MM.1S (cell line): ENCODE measurements around the gene C15orf62.

Source experiments
- DNase-seq: peaks from one replicate; pipeline ENCODE4 v3.0.0-alpha.2; 2015
- H2AFZ ChIP-seq: fragments of 300-600 bp; sonication (generic); 2 replicates; pipeline ENCODE4 v1.6.0; 2016; ENCODE audit warnings: antibody characterized with exemption, low read length
- H3F3A ChIP-seq: fragments of 300-600 bp; sonication (generic); 2 replicates; pipeline ENCODE4 v1.6.1; 2016; ENCODE audit warnings: mild to moderate bottlenecking, antibody characterized with exemption, low read length, moderate library complexity, mixed read lengths; ENCODE audit not compliant: insufficient read depth
- H3K27ac ChIP-seq: fragments of 300-600 bp; sonication (generic); 2 replicates; pipeline ENCODE4 v1.5.1; 2016; ENCODE audit warnings: mild to moderate bottlenecking, low read length
- H3K27me3 ChIP-seq: fragments of 300-600 bp; sonication (generic); replicated peaks from 2 replicates; pipeline ENCODE4 v1.6.0; 2016; ENCODE audit warnings: low read length; ENCODE audit not compliant: insufficient read depth
- H3K36me3 ChIP-seq: fragments of 300-600 bp; sonication (generic); replicated peaks from 2 replicates; pipeline ENCODE4 v1.6.1; 2016; ENCODE audit warnings: mild to moderate bottlenecking, low read length, mixed read lengths; ENCODE audit not compliant: insufficient read depth
- H3K4me1 ChIP-seq: fragments of 300-600 bp; sonication (generic); 2 replicates; pipeline ENCODE4 v1.6.1; 2016; ENCODE audit warnings: low read length, mixed read lengths
- H3K4me2 ChIP-seq: fragments of 300-600 bp; sonication (generic); 2 replicates; pipeline ENCODE4 v1.6.0; 2016; ENCODE audit warnings: low read depth, low read length
- H3K4me3 ChIP-seq: fragments of 300-600 bp; sonication (generic); 2 replicates; pipeline ENCODE4 v1.5.1; 2016; ENCODE audit warnings: low read length, mixed read lengths
- H3K79me2 ChIP-seq: fragments of 300-600 bp; sonication (generic); 2 replicates; pipeline ENCODE4 v1.6.1; 2016; ENCODE audit warnings: mixed run types, low read length, mixed read lengths
- H3K9ac ChIP-seq: fragments of 300-600 bp; sonication (generic); 2 replicates; pipeline ENCODE4 v1.6.1; 2016; ENCODE audit warnings: low read length, mixed read lengths
- H3K9me2 ChIP-seq: fragments of 300-600 bp; sonication (generic); replicated peaks from 2 replicates; pipeline ENCODE4 v1.6.1; 2016; ENCODE audit warnings: mild to moderate bottlenecking, low read length, mixed read lengths; ENCODE audit not compliant: insufficient read depth
- H3K9me3 ChIP-seq: fragments of 300-600 bp; sonication (generic); replicated peaks from 2 replicates; pipeline ENCODE4 v1.6.1; 2016; ENCODE audit warnings: mild to moderate bottlenecking, low read length, mixed read lengths; ENCODE audit not compliant: insufficient read depth
- H4K20me1 ChIP-seq: fragments of 300-600 bp; sonication (generic); 2 replicates; pipeline ENCODE4 v1.6.1; 2016; ENCODE audit warnings: mild to moderate bottlenecking, low read length, moderate library complexity, mixed read lengths; ENCODE audit not compliant: insufficient read depth
- CTCF ChIP-seq: fragments of 300-600 bp; sonication (generic); IDR thresholded peaks from 2 replicates; pipeline ENCODE4 v1.5.1; 2016; ENCODE audit warnings: antibody characterized with exemption, low read length, mixed read lengths
- EZH2 ChIP-seq: fragments of 300-600 bp; sonication (generic); optimal IDR thresholded peaks from 2 replicates; pipeline ENCODE3; 2017; ENCODE audit warnings: low read depth, mild to moderate bottlenecking, antibody characterized with exemption, low read length, mixed read lengths
- EZH2phosphoT487 ChIP-seq: fragments of 300-600 bp; sonication (generic); IDR thresholded peaks from 2 replicates; pipeline ENCODE4 v1.6.1; 2018; ENCODE audit warnings: antibody characterized with exemption, low read length

Gene C15orf62

GRCh38 chr15:40799523-40799922 is 29.7 kb downstream of the C15orf62 start:
- H3K4me2 ChIP-seq = no peak overlapping the region
- H3K27me3 ChIP-seq = no peaks in the 10 kb centered on the region
- H3K36me3 ChIP-seq = no peaks in the 10 kb centered on the region
- H3K4me3 ChIP-seq = no peak overlapping the region
- H3K9me2 ChIP-seq = no peaks in the 10 kb centered on the region
- no peak overlapping the region for H2AFZ ChIP-seq
- no peak for TF ChIP-seq EZH2phosphoT487
- TF ChIP-seq CTCF = no peak
- TF ChIP-seq EZH2 = no peak
- no peaks in the 10 kb centered on the region for H3K4me1 ChIP-seq
- no peak overlapping the region for H3K9ac ChIP-seq
- no peaks in the 10 kb centered on the region for H3K9me3 ChIP-seq
- no peak for DNase-seq
- no peaks in the 10 kb centered on the region for H3K79me2 ChIP-seq
- H4K20me1 ChIP-seq = no peaks in the 10 kb centered on the region
- no peak overlapping the region for H3K27ac ChIP-seq
- H3F3A ChIP-seq = no peaks in the 10 kb centered on the region

GRCh38 chr15:40803076-40803475 is 33.3 kb downstream of the C15orf62 start:
- Histone ChIP-seq H2AFZ (no peak overlapping the region), H3K9me2 (no peaks in the 10 kb centered on the region), H3F3A (peaks cover 4% of the 10 kb centered on the region; the same call in 1 of the 2 replicates), H3K4me3 (no peak overlapping the region), H3K27me3 (no peaks in the 10 kb centered on the region), H3K27ac (no peak overlapping the region), H3K4me2 (no peak overlapping the region), H3K36me3 (no peaks in the 10 kb centered on the region), H3K9ac (no peak overlapping the region), H3K9me3 (no peaks in the 10 kb centered on the region), H4K20me1 (no peaks in the 10 kb centered on the region), H3K79me2 (peaks cover 13% of the 10 kb centered on the region), H3K4me1 (0 out of 2 replicates have a peak, but pooled peaks cover under 1% of the 10 kb centered on the region)
- no peak for DNase-seq
- no peak for TF ChIP-seq EZH2phosphoT487
- no peak for TF ChIP-seq EZH2
- TF ChIP-seq CTCF = no peak

GRCh38 chr15:40803688-40804087 is 33.9 kb downstream of the C15orf62 start:
- Histone ChIP-seq H3K79me2 (peaks cover 19% of the 10 kb centered on the region), H3K4me2 (no peak overlapping the region), H3K9me2 (no peaks in the 10 kb centered on the region), H3K9ac (no peak overlapping the region), H3F3A (peaks cover 4% of the 10 kb centered on the region; the same call in 1 of the 2 replicates), H3K4me3 (no peak overlapping the region), H3K27ac (no peak overlapping the region), H3K36me3 (no peaks in the 10 kb centered on the region), H2AFZ (no peak overlapping the region), H3K4me1 (0 out of 2 replicates have a peak, but pooled peaks cover 6% of the 10 kb centered on the region), H4K20me1 (no peaks in the 10 kb centered on the region), H3K27me3 (no peaks in the 10 kb centered on the region), H3K9me3 (no peaks in the 10 kb centered on the region)
- DNase-seq = no peak
- no peak for TF ChIP-seq CTCF
- no peak for TF ChIP-seq EZH2phosphoT487
- no peak for TF ChIP-seq EZH2
